ENCODE measurements around the gene PET100.
A peak's percentile ranks its signal among the peaks of the same experiment; 100 is the strongest.

Gene PET100

GRCh38 chr19:7645656-7646425 is 16.2 kb downstream of the PET100 start:
- TF ChIP-seq CTCF (IDR thresholded peaks at IDR 0.05; ENCODE audit: insufficient read depth, low read depth, low read length, missing control alignments) = no peak

GRCh38 chr19:7646426-7646700 is 16.8 kb downstream of the PET100 start:
- DNase-seq (ENCODE audit: low read depth) = no peak
- H3K4me3 ChIP-seq (ENCODE audit: low read length) = no peak overlapping the region
- no peak for TF ChIP-seq CTCF (IDR thresholded peaks at IDR 0.05; ENCODE audit: insufficient read depth, low read depth, low read length, missing control alignments)

More at GRCh38 chr19:7645656-7646425, 16.2 kb downstream of the PET100 start:
- DNase-seq (ENCODE audit: low read depth) = no peak
- no peak overlapping the region for H3K4me3 ChIP-seq (ENCODE audit: low read length)

- no peak for DNase-seq (ENCODE audit: low read depth)
- no peak overlapping the region for H3K4me3 ChIP-seq (ENCODE audit: low read length)
- no peak for TF ChIP-seq CTCF (IDR thresholded peaks at IDR 0.05; ENCODE audit: insufficient read depth, low read depth, low read length, missing control alignments)
Measured at GRCh38 chr19:7647156-7647555, 17.6 kb downstream of the PET100 start.

- no peak for TF ChIP-seq CTCF (IDR thresholded peaks at IDR 0.05; ENCODE audit: insufficient read depth, low read depth, low read length, missing control alignments)
- no peak for DNase-seq (ENCODE audit: low read depth)
- H3K4me3 ChIP-seq (ENCODE audit: low read length) = no peak overlapping the region
Measured at GRCh38 chr19:7648265-7649014, 18.8 kb downstream of the PET100 start.

GRCh38 chr19:7650148-7650547 is 20.6 kb downstream of the PET100 start:
- H3K4me3 ChIP-seq (ENCODE audit: low read length) = no peak overlapping the region
- no peak for DNase-seq (ENCODE audit: low read depth)
- no peak for TF ChIP-seq CTCF (IDR thresholded peaks at IDR 0.05; ENCODE audit: insufficient read depth, low read depth, low read length, missing control alignments)

- H3K4me3 ChIP-seq (ENCODE audit: low read length) = no peak overlapping the region
- peak; percentile 95 for TF ChIP-seq CTCF (IDR thresholded peaks at IDR 0.05; ENCODE audit: insufficient read depth, low read depth, low read length, missing control alignments)
- DNase-seq (ENCODE audit: low read depth) = peak; percentile 88
Measured at GRCh38 chr19:7652061-7652641, 22.6 kb downstream of the PET100 start.
